RCC 7860 (cell line): Measurements from ENCODE around the gene C1QTNF7.

ENCODE experiments used
- DNase-seq: peaks from one replicate; pipeline ENCODE4 v3.0.0-alpha.2; 2015; ENCODE audit warnings: low spot score
- FAIRE-seq: peaks from 2 replicates; lab custom pipeline; 2012; peaks lifted over from hg19 to GRCh38; lab: Jason Lieb, UNC

The C1QTNF7 gene

DNA sequence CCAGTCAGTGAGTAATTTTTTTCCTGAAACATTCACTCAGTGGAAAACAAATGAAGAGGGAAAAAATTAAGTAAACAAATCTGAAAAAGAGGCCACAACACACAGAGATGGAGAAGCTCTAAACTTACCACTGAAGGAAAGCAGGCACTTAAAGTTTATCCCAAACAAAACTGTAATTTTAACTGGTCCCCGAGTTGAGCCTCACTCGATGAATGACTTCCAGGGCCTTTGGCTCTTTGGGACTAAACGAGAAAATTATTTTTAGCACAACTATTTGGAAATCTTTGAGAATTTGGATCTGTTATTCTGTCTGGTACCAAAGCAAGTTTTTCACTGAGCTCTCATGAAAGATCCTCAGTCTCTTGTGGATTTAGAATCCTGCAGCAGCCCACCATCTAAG is at the start of gene C1QTNF7:
Gene C1QTNF7, plus strand, starts transcription at position 333 of the 400 bp plus-strand sequence. CDS start 7,711 bp downstream, outside the sequence.
- FAIRE-seq (no peak), DNase-seq (no peak)

- DNase-seq: peak; percentile 14
- peak; percentile 8 for FAIRE-seq
Observed at GRCh38 chr4:15378062-15378461, 49.8 kb upstream of the C1QTNF7 start.

DNA sequence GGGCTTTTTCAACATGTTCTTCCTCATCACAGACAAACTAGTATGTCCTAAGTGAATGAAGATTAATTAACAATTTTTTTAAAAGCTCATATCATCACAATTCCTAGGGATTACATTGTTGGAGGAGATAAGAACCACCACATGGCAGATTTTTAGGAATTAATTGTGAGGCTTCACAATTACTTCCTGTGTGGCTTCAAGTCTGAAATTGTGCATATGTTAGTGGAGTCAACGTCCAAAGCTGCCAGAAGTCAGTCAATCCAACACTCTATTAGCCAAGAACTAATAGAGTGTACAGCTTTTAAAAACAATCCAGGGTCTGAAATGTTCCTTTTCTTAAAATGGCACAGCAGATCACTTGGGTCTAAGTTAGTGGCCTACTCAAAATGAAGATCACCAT is 49.3 kb upstream of the C1QTNF7 start:
- no peak for DNase-seq
- no peak for FAIRE-seq

- DNase-seq (no peak), FAIRE-seq (no peak)
Observed at GRCh38 chr4:15381806-15382338, 46.0 kb upstream of the C1QTNF7 start.

DNA sequence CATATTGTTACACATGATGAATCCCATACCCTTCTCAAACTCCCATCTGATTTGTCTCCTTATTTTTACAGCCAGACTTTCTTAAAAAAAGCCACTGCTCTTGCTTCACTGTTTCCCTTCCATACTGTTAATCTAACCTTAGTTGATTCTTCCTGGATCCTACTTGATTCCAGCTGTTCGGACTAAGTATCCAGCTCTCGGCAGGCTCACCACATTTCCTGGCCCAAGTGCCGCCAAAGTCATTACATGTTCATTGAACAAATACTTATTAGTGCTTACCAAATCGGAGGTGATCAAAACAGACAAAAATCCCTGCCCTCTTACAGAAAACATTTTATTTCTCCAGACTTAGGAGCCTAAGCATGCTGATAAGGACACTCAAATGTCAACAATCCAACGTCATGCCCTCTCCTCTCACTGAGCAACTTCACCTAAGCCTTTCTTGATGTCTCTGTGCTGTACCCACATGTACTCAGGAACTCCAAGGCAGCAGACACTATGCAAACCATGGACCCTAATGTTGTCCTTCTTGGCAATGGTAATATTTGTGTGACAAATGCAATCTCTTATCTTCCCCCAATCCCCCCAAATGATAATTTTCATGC is 45.1 kb upstream of the C1QTNF7 start:
- FAIRE-seq (no peak), DNase-seq (no peak)

DNA sequence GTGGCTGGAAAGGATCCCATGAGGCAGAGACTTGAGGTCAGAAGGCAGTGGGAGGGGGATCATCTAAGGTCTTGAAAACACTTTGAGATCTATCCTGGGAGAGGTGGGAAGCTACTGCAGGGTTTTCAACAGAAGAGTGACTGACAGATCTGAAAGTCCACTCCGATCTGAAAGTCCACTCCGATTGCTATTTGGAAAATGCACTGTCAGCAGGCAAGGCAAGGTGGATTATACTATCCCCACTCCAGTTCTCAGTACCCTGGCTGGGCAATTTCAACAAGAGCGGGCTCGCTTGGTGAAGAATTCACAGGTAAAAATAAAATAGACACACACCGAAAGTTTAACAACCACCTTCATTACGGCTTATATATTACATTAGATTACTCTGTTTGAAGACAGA is 42.3 kb upstream of the C1QTNF7 start:
- no peak for FAIRE-seq

GRCh38 chr4:15385928-15386327 is 41.9 kb upstream of the C1QTNF7 start:
- no peak for FAIRE-seq
- DNase-seq: no peak

More for the DNA sequence above, 42.3 kb upstream of the C1QTNF7 start:
- DNase-seq: no peak

DNA sequence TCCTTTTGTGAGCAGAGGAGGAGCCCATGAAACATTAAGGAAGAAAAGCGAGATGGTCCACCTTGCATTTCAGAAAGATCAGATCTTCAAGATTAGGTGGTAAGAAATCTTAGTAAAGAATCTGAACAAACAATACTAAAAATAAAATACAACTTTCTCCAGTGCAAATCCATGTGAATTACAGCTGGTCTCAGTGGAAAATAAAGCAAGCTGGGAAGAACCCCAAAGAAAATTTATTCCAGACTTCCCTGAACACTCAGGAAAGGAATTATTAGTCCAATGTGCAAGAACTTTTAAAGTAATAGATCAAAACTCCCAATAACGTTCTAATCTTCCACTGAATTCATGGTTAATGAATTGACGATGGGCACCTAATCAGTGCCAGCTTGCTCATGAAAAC is 37.3 kb upstream of the C1QTNF7 start:
- DNase-seq (no peak), FAIRE-seq (no peak)

- FAIRE-seq (no peak), DNase-seq (no peak)
Observed at GRCh38 chr4:15392053-15392805, 35.6 kb upstream of the C1QTNF7 start.

GRCh38 chr4:15395311-15395710 is 32.5 kb upstream of the C1QTNF7 start:
- DNase-seq (no peak), FAIRE-seq (no peak)

DNA sequence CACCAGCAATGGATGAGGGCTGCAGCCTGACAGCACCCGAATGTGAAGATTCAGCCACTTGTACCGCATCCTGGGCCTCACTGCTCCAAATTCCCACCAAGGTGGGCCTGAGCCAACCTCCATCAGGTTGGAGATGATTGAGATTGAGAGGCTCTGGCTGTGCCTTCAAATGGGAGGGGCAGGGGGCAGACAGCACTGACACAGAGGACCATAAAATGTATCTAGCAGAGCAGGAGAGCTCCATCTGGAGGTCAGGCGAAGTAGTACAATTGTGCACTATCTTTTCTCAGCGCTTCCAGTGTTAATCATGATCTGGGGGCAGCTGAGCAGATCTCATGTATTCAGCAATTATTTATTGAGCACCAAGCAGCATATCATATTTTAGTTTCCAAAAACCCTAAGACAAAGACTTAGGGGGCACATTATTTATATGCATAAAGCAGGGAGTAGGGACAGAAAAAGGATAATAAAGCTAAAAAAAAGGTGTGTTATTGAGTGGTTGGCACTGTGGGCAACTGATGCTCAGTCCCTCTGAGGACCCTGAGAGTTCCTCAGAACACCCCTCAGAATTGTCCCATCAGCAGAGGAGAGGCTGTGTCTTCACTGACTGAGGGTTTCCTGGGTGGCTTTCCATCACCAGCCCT is 31.6 kb upstream of the C1QTNF7 start:
- FAIRE-seq (peak; percentile 20), DNase-seq (peak; percentile 39)

DNA sequence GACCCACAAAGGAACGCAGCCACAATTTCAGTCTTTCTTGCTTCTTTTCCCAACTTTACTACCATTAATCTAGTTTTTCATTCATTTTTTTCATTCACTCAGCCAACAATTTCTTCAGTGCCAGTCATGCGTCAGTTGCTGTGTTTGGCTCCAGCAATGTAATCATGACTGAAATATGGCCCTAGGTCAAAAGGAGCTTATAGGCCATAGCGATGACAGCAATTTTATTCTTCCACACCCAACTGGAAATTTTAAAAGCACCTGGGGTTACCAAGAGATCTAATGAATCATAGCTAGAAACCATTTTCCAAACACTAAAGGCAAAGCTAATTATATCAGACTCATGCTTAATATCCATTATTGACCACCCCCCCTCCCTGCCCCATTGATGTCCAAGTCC is 29.8 kb upstream of the C1QTNF7 start:
- FAIRE-seq: no peak
- DNase-seq: no peak

- FAIRE-seq (no peak), DNase-seq (no peak)
Observed at GRCh38 chr4:15398732-15399131, 29.1 kb upstream of the C1QTNF7 start.

- FAIRE-seq (no peak), DNase-seq (no peak)
Observed at GRCh38 chr4:15400226-15400625, 27.6 kb upstream of the C1QTNF7 start.

- FAIRE-seq (no peak), DNase-seq (no peak)
Observed at GRCh38 chr4:15400981-15401671, 26.7 kb upstream of the C1QTNF7 start.

GRCh38 chr4:15402146-15402545 is 25.7 kb upstream of the C1QTNF7 start:
- no peak for FAIRE-seq
- DNase-seq: no peak

DNA sequence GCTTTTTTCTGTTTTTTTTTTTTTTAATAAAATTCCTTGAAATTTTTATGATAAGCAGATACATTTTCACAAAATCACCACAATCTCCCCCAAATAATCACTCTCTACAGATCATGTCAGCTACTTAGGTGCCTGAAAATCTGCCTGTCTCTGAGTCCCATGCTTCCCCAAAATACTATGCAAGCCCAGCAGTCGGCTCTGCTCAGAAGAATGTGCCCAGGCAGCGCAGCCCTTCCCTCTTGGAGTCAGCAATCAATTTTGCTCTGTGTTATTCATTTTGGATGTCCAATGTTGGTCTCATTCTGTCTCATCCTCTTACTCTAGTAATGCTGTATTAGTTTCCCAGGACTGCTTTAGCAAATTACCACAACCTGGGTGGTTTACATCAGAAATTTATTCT is 24.9 kb upstream of the C1QTNF7 start:
- DNase-seq: no peak
- no peak for FAIRE-seq

DNA sequence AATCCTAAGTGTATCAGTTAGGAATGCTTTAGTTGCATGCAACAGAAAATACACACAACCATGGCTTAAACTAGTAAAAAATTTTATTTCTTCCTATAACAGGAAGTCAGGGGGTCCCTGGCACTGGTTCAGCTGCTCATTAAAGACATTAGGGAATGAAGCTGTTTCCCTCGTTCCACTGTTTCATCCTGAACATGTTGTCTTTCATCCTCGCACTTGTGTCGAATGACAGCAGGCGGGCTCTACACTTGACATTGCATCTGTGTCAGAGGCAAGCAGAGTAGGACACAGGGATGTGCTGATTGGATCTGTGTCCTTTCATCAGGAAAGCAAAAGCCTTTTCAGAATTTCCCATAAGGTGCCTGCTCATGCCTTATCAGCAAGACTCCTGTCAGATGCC is 22.8 kb upstream of the C1QTNF7 start:
- DNase-seq (no peak), FAIRE-seq (no peak)

DNA sequence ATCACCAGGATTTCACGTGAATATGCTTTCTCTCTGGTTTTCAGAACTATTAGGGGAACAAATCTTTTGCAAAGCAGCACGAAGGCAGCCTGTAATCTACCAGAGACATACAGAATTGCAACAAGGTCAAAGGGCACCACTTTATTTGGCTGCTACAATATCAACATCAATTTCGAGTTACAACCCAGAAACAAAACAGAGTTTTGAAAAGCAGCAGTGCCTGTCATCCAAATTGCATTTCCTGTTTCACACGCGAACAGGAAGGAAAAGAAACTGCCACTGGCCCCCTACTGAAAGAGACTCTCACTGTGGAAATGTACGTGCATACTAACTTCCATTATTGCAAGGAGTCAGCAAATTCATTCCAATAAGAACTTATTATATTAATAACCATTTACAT is 17.1 kb upstream of the C1QTNF7 start:
- DNase-seq (no peak), FAIRE-seq (no peak)

DNA sequence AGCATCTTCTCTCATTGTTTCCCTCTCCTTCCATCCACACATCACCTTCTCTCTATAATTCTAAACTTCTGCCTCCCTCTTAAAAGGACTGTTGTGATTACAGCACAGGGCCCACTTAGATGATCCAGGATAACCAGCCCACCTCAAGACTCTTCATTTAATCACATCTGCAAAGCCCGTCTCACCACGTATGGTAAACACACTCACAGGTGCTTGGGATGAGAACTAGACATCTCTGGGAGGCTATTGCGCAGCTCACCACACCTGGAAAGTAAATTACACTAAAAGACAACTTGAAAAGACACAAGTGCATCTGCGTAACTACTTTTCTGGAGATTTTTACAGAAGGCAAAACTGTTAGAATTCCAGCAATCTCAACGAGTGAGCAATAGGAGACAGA is 15.4 kb upstream of the C1QTNF7 start:
- no peak for FAIRE-seq
- no peak for DNase-seq

GRCh38 chr4:15413010-15413622 is 14.7 kb upstream of the C1QTNF7 start:
- no peak for FAIRE-seq
- DNase-seq: no peak
